ENCODE data around the gene FASLG. TPM values are rescaled to one million over a fixed set of nuclear protein-coding genes. Genes with fewer than 3 reads are reported as not detected.

FASLG gene
- total RNA-seq, 1 experiment from 2014 or later: not detected

- intact Hi-C loops (cut with micrococcal nuclease; ENCODE audit: unreplicated experiment): no loop called here
- POLR2A ChIA-PET: no interaction called here
These were observed 52.7 kb downstream of the FASLG start for GRCh38 chr1:172711558-172711957.

GRCh38 chr1:172713466-172713865 is 54.6 kb downstream of the FASLG start:
- ATAC-seq: no peak
- Histone ChIP-seq H3K27me3 (ENCODE audit: control insufficient read depth, insufficient read depth, low read length) (peaks cover 4% of the 10 kb centered on the region), H3K4me1 (ENCODE audit: control insufficient read depth, insufficient read depth, low read length) (no peaks in the 10 kb centered on the region), H3K9me3 (ENCODE audit: control insufficient read depth, insufficient read depth, low read depth, low read length) (no peaks in the 10 kb centered on the region), H3K27ac (ENCODE audit: low read length) (no peak overlapping the region), H3K4me3 (ENCODE audit: low read depth in 2 of 2, low read length in 2 of 2) (no peak overlapping the region), H3K36me3 (ENCODE audit: control insufficient read depth, insufficient read depth, low read length) (no peaks in the 10 kb centered on the region)
- intact Hi-C loops (cut with micrococcal nuclease; ENCODE audit: unreplicated experiment) (no loop called here), in situ Hi-C loops (cut with HindIII; ENCODE audit: low pct_unique_long_range_greater_than_20kb, low sequenced_read_pairs) (no loop called here)
- TF ChIP-seq POLR2AphosphoS5 (IDR thresholded peaks at IDR 0.05; ENCODE audit: low read depth, low read length): no peak
- no peak for TF ChIP-seq CTCF (IDR thresholded peaks at IDR 0.05)
- TF ChIP-seq REST (IDR thresholded peaks at IDR 0.05; ENCODE audit: insufficient read depth in 1 of 2, low read depth in 2 of 2, low read length in 1 of 2): no peak
- TF ChIP-seq TCF7L2 (IDR thresholded peaks at IDR 0.05; ENCODE audit: low read depth, low read length): no peak
- no peak for TF ChIP-seq SIN3A (IDR thresholded peaks at IDR 0.05; ENCODE audit: borderline replicate concordance, insufficient read depth, low read depth, low read length)
- CTCF ChIA-PET: no interaction called here
- POLR2A ChIA-PET: no interaction called here
- no TSS peak for BruUV-seq (replicated peaks)
- no peak for DNase-seq (ENCODE audit: low read depth, low spot score)

More at GRCh38 chr1:172711558-172711957, 52.7 kb downstream of the FASLG start:
- H3K4me1 ChIP-seq (ENCODE audit: control insufficient read depth, insufficient read depth, low read length): no peaks in the 10 kb centered on the region
- no peak overlapping the region for H3K4me3 ChIP-seq (ENCODE audit: low read depth in 2 of 2, low read length in 2 of 2)
- H3K36me3 ChIP-seq (ENCODE audit: control insufficient read depth, insufficient read depth, low read length): no peaks in the 10 kb centered on the region
- no peak for TF ChIP-seq TCF7L2 (IDR thresholded peaks at IDR 0.05; ENCODE audit: low read depth, low read length)
- no peak for TF ChIP-seq POLR2AphosphoS5 (IDR thresholded peaks at IDR 0.05; ENCODE audit: low read depth, low read length)
- TF ChIP-seq REST (IDR thresholded peaks at IDR 0.05; ENCODE audit: insufficient read depth in 1 of 2, low read depth in 2 of 2, low read length in 1 of 2): no peak
- no peak for TF ChIP-seq CTCF (IDR thresholded peaks at IDR 0.05)
- TF ChIP-seq SIN3A (IDR thresholded peaks at IDR 0.05; ENCODE audit: borderline replicate concordance, insufficient read depth, low read depth, low read length): no peak
- peaks cover 7% of the 10 kb centered on the region for H3K27me3 ChIP-seq (ENCODE audit: control insufficient read depth, insufficient read depth, low read length)
- H3K27ac ChIP-seq (ENCODE audit: low read length): no peak overlapping the region
- in situ Hi-C loops (cut with HindIII; ENCODE audit: low pct_unique_long_range_greater_than_20kb, low sequenced_read_pairs): no loop called here
- no peak for ATAC-seq
- CTCF ChIA-PET: no interaction called here
- DNase-seq (ENCODE audit: low read depth, low spot score): no peak
- H3K9me3 ChIP-seq (ENCODE audit: control insufficient read depth, insufficient read depth, low read depth, low read length): no peaks in the 10 kb centered on the region
- BruUV-seq (replicated peaks): no TSS peak

Other genes with a start within 250 kb of the FASLG start
- gene C1orf105, start 238.4 kb upstream of the FASLG start, total RNA-seq (2021; ENCODE audit: unreplicated experiment): not detected
- gene PIGC, start 215.0 kb upstream of the FASLG start, total RNA-seq (2021; ENCODE audit: unreplicated experiment): 23.6 TPM
- gene SUCO, start 126.0 kb upstream of the FASLG start, total RNA-seq (2021; ENCODE audit: unreplicated experiment): 31.3 TPM